SKM-1 (cell line): ENCODE results near the gene SCMH1.
A peak's percentile ranks its signal among the peaks of the same experiment; 100 is the strongest.
"Not testable (repeated sequence)": the region's sequence is repeated elsewhere in the genome, so short reads cannot be mapped to it uniquely, and the experiment has no call there.

Experiments
- DNase-seq: peaks from one replicate; lab custom pipeline; 2025; ENCODE audit not compliant: unreplicated experiment; lab: John Stamatoyannopoulos, UW

SCMH1 gene

DNA sequence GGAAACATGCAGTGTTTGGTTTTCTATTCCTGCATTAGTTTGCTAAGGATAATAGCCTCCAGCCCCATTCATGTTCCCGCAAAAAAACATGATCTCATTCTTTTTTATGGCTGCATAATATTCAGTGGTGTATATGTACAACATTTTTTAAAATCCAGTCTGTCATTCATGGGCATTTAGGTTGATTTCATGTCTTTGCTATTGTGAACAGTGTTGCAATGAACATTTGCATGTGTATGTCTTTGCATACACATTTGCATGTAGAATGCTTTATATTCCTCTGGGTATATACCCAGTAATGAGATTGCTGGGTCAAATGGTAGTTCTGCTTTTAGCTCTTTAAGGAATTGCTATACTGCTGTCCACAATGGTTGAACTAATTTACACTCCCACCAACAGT, 9.0 kb upstream of the SCMH1 start:
- not testable (repeated sequence) for DNase-seq

DNA sequence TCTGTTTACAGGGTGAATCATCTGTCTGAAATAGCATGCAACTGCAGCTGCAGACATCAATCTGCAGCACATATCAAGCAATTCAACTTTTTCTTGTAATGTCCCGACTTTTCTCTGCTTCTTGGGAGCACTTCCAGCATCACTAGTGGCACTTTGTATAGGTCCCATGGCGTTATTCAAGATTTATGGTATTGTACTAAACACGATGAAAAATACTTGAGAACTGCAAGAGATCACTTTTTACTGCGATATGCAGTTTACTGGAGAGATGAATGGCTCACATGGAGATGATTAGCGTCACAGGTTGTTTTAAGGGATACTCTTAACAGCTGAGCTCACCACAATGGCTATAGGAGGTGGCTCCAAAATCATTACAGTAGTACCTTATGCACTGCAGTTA, 7.2 kb upstream of the SCMH1 start:
- DNase-seq, result no peak

DNA sequence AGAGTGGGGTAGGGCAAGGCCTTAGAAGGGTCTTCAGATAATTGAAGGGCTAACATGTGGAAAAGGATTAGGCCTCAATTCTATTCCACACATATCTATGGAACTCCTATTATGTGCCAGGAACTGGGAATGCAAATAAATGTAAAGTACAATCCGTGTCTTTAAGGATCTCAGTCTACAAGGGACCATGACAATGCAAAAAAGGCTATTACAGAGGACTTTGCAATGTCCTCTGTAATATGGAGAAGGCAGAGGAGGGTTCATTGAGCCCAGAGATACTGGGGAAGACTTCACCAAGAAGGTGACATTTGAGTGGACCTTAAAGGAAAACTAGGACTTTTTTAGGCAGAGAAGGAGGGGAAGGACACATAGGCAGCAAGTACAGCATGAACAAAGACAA, 4.5 kb upstream of the SCMH1 start:
- no peak for DNase-seq

DNA sequence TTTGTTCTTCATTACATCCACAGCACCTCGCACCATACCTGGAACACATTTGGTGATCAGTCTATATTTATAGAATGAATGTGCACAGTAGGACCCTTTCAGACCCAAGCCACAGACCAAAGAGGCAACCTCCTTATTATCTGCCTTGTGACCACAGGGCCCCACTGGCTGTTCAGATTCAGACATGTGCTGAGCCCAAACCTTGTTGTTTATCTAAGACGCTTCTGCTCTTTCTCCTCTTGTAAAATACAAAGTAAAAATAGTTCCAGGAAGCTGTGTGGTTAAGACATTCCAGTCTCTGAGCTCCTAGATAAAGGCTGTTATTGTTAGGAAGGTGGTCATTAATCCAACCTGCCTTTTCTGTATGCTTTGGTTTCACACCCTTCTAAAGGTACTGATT, 3.6 kb upstream of the SCMH1 start:
- no peak for DNase-seq

DNA sequence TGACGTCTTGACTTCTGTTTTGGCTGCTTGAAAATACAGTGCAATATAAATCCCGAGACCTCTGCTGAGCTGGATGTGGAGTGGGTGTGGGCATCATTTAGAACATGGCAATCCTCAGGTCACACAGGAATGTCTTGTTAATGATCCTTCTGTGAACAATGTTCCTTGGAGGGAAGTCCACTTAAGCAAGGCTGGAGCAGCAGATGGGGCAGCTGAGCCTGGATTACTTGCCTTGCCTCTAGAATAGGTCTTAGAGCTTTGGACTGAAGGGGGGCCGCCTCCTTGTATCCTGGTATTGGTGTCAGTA, 926 bp upstream of the SCMH1 start:
- no peak for DNase-seq

DNA sequence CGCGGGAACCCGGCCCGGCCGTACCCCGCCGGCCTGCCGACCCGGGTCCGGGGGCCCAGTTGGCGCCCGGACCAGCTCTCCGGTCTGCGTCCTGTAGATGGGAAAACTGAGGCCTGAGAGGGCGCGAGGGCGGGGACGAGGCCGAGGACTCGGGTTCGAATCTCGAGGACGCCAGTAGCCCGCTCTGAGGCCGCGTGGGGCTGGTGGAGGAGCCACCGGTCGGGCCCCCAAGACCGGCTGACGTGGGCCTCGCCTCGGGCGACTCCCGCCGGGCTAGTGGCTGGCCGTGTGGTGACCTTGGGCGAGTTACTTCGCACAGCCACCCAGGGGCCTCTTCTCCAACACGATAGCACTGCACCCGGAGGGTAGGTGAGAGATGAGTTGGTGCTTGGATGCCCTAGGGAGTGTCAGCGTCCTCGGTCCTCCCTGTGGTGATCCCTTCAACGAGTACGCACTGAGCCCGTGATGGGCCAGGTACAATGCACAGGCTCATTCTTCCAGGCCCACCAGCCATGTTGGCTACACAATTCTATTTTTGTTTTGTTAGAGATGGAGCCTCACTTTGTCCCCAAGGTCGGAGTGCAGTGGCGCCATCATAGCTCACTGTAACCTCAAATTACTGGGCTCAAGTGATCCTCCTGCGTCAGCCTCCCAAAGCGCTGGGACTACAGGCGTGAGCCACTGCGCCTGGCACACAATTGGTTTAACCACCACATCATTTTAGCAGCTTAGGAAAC, 404 bp upstream of the SCMH1 start:
- no peak for DNase-seq

DNA sequence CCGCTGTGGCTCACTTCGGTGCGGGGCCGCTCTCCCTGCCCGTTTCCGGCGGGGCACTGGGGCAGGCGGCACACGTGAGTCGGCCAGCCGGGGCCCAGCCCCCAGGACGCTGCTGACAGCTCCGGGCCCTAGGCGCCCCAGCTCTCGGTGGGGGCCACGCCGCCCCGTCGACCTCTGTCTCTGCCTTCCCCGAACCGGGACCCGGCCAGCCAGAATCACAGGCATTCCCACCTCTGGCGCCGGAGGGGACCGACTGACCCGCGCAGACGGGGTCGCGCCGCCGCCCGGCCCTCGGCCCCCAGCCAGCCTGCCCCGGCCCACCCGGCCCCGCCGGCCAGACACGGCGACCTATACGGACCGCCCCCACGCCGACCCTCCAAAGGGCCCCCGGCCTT, 755 bp downstream of the SCMH1 start:
- DNase-seq, result peak; percentile 13

DNA sequence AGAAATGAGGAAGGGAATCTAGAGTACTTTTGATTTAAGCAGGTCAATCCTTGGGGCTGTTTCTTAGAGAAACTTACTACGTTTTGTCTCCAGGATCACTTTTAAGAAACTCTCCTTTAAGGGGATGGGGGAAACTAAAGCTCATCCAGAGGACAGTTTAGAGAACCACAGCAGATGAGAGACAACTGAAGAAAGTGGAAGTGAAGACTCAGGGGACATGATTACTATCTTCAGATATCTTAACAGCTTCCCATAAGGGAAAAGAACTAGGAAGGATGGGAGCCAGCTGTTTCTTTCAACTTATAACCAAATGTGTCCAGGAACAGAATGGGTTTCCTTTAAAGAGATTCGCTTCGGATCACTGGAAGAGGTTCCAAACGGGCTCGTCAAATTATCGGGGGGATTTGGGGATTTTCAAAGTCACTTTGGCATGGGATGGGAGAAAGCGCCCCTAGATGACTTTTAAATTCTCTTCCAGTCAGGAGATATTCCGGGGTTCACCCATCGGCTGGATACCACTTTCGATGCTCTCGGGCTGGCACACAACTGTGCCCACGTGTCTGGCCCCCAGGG, 1.2 kb downstream of the SCMH1 start:
- DNase-seq, result peak; percentile 68

DNA sequence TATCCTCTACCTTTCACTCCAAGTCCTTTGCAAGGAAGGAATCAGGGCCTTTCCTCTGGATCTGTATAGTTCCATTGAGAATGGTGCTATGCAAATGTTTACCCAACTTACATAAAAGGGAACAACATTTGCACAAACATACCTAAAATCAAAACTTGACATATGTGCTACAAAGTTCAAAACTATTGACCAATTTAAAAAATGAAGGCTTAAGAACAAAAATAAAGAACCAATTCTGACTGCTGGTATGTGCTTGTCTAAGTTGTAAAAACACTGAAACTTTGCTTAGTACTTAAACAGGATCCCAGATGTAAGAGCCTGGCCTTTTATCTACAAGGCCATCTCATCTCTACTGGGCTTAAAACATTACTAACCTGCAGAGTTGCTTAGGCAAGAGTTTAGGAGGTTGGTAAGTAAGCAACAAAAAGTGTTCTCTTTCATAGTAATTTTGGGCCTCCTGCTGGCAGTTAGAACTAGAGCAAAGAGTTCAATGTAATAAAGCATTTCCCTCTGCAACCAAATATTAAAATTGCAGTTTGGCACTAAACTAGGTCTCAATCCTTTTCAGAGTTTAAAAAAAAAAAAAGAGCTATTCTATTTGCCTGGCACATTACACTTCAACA, 2.0 kb downstream of the SCMH1 start:
- peak; percentile 17 for DNase-seq

DNA sequence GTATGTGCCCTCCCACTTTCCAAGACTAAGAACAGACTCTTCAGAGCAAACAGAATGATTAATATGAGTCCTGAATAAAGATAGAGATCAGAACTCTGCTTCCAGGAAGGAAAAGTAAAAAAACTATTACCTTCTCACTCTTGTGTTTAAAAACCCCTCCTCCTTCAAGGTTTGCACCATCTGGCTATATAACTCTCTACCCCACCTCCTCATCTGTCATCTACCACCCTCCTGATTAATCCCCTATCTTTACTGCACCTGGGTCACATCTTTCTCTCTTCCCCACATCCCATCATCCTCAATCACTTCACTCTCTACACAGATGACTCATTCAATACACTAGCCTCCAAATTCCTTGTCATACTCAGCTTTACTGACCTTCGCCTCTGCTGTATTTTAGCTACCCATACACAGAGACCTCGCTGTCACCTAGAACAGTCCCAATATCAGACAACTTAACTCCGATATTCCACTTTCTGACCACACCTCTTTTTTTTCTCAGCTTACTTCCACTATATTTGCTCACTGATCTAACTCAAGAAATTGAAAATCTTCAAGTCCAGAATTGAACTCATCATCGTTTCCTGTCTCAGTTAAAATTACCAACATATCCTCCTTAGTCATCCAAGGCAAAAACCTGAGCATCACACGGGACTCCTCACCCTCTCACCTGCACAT, 3.7 kb downstream of the SCMH1 start:
- no peak for DNase-seq

DNA sequence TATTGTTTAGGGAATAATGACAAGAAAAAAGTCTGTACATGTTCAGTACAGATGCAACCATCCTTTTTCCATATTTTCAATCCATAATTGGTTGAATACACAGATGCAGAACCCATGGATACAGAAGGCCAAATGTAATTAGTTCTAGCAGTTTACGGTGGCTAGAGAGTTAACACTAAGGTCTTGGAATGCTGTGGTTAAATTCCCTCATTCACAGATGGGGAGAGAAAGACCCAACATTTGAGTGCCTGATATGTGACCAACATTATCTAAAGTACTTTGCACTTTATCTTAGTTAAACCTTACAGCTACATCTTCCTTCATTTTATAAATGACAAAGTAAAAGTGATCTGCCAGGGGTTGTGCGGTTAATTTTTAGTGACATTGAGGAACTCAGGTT, 5.3 kb downstream of the SCMH1 start:
- DNase-seq, result no peak

DNA sequence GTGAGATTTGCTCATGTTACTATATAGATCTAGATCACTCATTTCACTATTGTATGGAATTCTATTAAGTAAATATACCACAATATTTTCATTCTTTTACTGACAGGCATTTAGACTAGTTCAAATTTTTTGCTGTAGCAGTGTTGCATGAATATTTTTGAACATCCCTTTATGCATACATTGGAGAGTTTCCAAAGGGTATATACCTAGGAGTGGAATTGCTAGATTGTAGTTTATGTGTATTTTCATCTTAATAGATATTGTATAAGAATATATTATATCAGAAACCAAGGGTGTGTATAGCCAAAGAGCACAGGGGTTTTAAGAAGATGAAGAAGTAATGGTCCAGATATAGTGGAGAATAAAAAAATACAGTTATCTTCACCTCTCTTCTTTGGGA, 6.2 kb downstream of the SCMH1 start:
- DNase-seq, result no peak

DNA sequence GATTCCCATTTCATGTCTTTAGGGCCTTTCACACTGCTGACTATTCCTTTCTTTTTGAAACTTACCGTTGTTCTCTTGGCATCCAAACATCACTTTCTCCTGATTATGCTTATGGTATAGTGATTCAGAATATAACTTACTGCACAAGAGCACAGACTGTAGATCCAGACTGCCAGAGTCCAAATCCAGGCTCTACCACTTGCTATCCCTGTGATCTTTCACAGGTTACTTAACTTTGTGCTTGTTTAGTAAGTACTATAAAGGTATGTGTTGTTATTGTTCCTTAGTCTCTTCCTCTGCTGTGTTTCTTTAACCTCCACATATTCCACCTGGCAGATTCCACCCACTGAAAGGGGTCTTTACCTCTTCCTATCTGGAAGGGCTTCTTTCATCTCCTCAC, 8.4 kb downstream of the SCMH1 start:
- DNase-seq, result no peak

DNA sequence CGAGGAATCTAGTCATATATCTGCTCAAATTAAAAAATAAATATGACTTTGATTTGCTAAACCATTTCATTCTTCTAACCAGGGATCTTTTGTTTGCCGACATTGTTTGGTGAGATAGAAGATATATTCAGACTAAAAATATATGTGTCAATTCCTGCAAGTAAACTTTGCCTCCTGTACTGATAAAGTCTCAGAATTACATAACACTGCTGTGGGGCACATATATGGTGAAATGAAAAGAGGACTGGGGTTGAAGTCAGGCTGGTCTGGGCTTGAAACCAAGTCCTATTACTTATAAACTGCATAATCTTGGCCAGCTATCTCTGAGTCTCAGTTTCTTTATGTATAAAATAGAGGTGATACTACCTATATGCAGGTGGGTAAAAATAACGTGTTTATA, 9.8 kb downstream of the SCMH1 start:
- no peak for DNase-seq

DNA sequence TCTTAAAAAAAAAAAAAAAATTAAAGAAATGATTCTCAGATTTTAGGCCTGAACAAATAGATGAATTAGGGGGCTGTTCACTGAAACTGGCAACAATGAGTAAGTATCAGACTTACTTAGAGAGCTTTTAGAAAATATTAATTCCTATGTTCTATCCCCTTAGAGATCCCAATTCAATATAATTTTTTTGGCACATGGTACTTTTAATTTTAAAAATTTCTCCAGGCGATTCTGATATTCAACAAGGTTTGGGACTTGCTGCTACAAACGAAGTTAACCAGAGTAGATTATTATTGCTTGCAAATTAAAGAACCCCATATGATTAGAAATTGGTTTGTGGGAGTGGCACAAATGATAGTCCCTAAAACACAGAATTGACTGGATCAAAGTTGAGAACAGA, 11.4 kb downstream of the SCMH1 start:
- no peak for DNase-seq

DNA sequence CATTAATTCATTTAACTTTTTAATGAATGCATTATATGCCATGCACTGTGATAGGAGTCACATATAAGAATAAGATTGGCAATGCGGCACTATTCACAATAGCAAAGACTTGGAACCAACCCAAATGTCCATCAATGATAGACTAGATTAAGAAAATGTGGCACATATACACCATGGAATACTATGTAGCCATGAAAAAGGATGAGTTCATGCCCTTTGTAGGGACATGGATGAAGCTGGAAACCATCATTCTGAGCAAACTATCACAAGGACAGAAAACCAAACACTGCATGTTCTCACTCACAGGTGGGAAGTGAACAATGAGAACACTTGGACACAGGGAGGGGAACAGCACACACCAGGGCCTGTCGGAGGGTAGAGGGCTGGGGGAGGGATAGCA, 12.9 kb downstream of the SCMH1 start:
- not testable (repeated sequence) for DNase-seq

DNA sequence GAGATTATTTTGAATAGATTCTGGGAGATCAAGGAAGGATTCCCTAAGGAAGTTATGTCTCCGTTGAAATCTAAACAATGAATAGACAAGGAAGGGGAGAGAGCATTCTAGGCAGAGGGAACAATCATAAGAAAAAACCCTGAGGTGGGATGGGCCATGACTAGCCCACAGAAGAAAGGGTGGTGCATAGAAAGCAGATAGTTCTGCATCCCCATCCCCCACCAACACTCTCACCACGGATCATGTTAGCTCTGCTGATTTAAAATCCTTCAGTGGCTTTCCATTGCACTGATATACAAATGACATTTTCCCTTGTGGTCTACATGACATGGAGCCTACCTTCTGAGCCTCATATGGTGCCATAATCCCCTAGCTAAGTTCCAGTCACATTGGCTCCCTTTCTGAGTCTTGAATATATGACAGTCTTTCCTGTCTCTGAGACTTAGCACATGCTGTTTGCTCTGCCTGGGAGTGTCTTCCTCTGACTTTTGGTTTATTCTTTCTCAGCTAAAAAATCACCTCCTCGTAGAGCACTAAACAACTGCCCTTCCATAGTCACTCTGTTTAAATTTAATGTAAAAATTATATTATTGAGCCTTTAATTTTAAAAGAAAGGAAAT, 15.2 kb downstream of the SCMH1 start:
- DNase-seq, result no peak

DNA sequence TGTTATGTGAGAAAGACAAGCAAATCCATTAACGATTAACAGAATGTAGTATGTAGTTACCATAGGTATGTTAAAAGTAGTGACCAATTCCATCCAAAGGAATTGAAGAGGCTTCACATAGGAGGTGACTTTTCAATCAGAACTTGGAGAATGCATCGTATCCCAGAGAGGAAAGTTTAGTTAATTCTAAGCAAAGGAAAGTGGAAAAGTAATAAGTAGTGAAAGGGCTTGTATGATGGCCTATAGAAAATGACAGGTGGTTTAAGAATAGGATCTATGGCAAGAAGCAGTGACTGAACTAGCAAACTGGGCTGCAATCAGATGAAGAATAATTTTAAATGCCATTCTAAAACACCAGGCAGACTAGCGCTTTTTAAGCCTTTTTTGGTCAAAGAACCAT, 16.6 kb downstream of the SCMH1 start:
- DNase-seq, result no peak

DNA sequence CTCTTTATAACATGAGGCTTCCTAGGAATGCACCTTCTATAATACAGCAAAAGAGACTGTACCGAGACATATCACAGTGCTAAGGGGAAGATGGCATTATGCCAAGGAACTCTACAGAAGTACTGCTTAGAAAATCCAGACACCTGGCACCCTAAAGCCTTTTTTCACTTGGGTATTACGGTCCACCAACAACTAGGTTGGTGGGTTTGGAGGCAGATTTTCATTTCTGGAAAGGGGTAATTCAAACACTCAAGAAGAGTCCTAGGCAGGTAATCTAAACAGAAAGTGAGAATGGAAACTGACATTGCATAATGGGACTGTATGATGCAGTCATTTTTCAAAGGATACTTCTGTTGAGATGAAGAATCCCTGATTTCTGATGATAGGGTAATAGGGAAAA, 19.6 kb downstream of the SCMH1 start:
- DNase-seq, result no peak

DNA sequence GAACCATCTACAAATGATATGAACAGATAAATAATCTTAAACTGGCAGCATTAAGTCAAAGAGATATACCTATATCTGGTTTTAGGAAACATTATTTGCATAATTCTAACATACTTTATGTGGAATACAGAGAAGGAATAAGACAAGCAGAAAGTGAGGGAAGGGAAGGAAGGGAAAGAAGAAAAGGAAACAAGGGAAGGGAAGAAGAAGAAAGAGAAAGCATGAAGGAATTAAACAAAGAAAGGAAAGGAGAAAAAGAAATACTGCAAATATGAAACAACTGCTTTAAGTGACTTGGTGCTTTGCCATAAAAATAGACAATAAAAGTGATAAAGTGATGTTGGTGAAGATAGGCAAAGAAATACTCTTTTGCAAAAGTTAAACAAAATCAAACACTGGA, 20.1 kb downstream of the SCMH1 start:
- DNase-seq, result no peak

DNA sequence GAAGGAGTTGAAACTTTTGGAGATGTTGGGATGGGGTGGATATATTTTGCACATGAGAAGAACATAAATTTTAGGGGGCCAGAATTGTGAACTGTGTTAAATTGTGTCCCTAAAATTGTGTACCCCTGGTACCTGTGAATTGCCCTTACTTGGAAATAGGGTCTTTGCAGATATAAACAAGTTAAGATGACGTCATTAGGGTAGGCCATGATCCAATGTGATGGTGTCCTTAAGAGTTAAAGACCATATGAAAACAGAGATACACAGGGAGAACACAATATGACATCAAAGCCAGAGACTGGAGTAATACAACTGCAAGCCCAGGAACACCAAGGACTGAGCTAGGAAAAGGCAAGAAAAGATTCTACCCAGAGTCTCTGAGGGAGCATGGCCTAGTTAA, 24.0 kb downstream of the SCMH1 start:
- DNase-seq, result no peak

DNA sequence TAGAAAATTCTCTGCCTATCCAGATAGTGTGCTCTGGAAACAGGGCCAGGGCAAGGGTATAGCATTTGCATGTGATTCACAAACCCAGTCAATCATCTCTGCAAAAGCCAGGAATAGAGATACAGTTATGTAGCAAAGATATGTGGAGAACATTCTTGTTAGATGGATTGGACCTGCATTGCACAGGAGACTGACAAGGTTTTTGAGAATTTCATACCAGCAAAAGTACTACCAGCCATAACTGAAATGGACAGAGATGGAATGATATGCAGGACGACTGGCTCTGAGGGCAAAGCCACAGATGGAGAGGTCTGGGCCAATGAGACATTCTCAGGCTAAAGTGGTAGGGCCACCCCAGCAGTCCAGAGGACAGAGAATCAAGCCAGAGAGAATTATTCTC, 24.7 kb downstream of the SCMH1 start:
- DNase-seq, result no peak
